HUES6 (cell line): ENCODE results near the gene RAD50.

Source experiments
- H3K27ac ChIP-seq: 2 replicates; pipeline ENCODE4 v1.7.0; 2013; ENCODE audit warnings: low read depth, mild to moderate bottlenecking, low read length, inconsistent platforms
- H3K27me3 ChIP-seq: 2 replicates; pipeline ENCODE4 v1.6.1; 2013; ENCODE audit warnings: low read length; ENCODE audit not compliant: control insufficient read depth, insufficient read depth
- H3K36me3 ChIP-seq: 2 replicates; pipeline ENCODE4 v1.6.1; 2013; ENCODE audit warnings: low read length; ENCODE audit not compliant: control insufficient read depth, insufficient read depth
- H3K4me1 ChIP-seq: 2 replicates; pipeline ENCODE4 v1.6.1; 2013; ENCODE audit warnings: low read length; ENCODE audit not compliant: control insufficient read depth, insufficient read depth
- H3K4me3 ChIP-seq: 2 replicates; pipeline ENCODE4 v1.5.1; 2013; ENCODE audit warnings: low read depth, low read length
- H3K9ac ChIP-seq: one replicate; pipeline ENCODE4 v1.6.1; 2013; ENCODE audit warnings: mild to moderate bottlenecking, low read length
- H3K9me3 ChIP-seq: 2 replicates; pipeline ENCODE4 v1.6.1; 2013; ENCODE audit warnings: low read depth, low read length; ENCODE audit not compliant: control insufficient read depth, insufficient read depth

RAD50 gene

GRCh38 chr5:132662004-132662401 lies 105.2 kb downstream of the RAD50 start:
- no peak overlapping the region for H3K27ac ChIP-seq
- H3K4me1 ChIP-seq, result peaks cover 5% of the 10 kb centered on the region; the same call in 1 of the 2 replicates
- no peak overlapping the region for H3K9ac ChIP-seq
- peaks cover 17% of the 10 kb centered on the region for H3K27me3 ChIP-seq
- no peaks in the 10 kb centered on the region for H3K36me3 ChIP-seq
- H3K4me3 ChIP-seq, result no peak overlapping the region
- no peaks in the 10 kb centered on the region for H3K9me3 ChIP-seq

- Histone ChIP-seq H3K9ac (no peak overlapping the region), H3K4me3 (no peak overlapping the region), H3K9me3 (no peaks in the 10 kb centered on the region), H3K27me3 (peaks cover 6% of the 10 kb centered on the region; the same call in 1 of the 2 replicates), H3K27ac (no peak overlapping the region), H3K4me1 (peaks cover 11% of the 10 kb centered on the region; the same call in 1 of the 2 replicates), H3K36me3 (no peaks in the 10 kb centered on the region)
Measured at GRCh38 chr5:132662925-132663770, 106.4 kb downstream of the RAD50 start.

- no peak overlapping the region for H3K9ac ChIP-seq
- H3K4me1 ChIP-seq, result peaks cover 14% of the 10 kb centered on the region; the same call in 1 of the 2 replicates
- no peak overlapping the region for H3K27ac ChIP-seq
- no peaks in the 10 kb centered on the region for H3K36me3 ChIP-seq
- 0 out of 2 replicates have a peak, but pooled peaks cover 3% of the 10 kb centered on the region for H3K27me3 ChIP-seq
- H3K4me3 ChIP-seq, result no peak overlapping the region
- H3K9me3 ChIP-seq, result no peaks in the 10 kb centered on the region
Measured at GRCh38 chr5:132663771-132664695, 107.3 kb downstream of the RAD50 start.

GRCh38 chr5:132664696-132665209 lies 108.0 kb downstream of the RAD50 start:
- Histone ChIP-seq H3K9ac (no peak overlapping the region), H3K4me3 (no peak overlapping the region), H3K4me1 (peaks cover 14% of the 10 kb centered on the region; the same call in 1 of the 2 replicates), H3K36me3 (no peaks in the 10 kb centered on the region), H3K9me3 (no peaks in the 10 kb centered on the region), H3K27ac (no peak overlapping the region), H3K27me3 (0 out of 2 replicates have a peak, but pooled peaks cover 3% of the 10 kb centered on the region)

GRCh38 chr5:132665574-132666080 lies 108.8 kb downstream of the RAD50 start:
- Histone ChIP-seq H3K27me3 (0 out of 2 replicates have a peak, but pooled peaks cover 3% of the 10 kb centered on the region), H3K27ac (no peak overlapping the region), H3K9ac (no peak overlapping the region), H3K4me3 (no peak overlapping the region), H3K4me1 (peaks cover 17% of the 10 kb centered on the region; the same call in 1 of the 2 replicates), H3K36me3 (no peaks in the 10 kb centered on the region), H3K9me3 (no peaks in the 10 kb centered on the region; the same call in 1 of the 2 replicates)

- Histone ChIP-seq H3K4me3 (no peak overlapping the region), H3K9me3 (peaks cover 5% of the 10 kb centered on the region; the same call in 1 of the 2 replicates), H3K36me3 (no peaks in the 10 kb centered on the region), H3K4me1 (peaks cover 17% of the 10 kb centered on the region; the same call in 1 of the 2 replicates), H3K27me3 (0 out of 2 replicates have a peak, but pooled peaks cover 3% of the 10 kb centered on the region), H3K9ac (no peak overlapping the region), H3K27ac (no peak overlapping the region)
Measured at GRCh38 chr5:132666310-132667123, 109.7 kb downstream of the RAD50 start.

- H3K9ac ChIP-seq, result no peak overlapping the region
- H3K4me1 ChIP-seq, result peaks cover 17% of the 10 kb centered on the region; the same call in 1 of the 2 replicates
- H3K27ac ChIP-seq, result no peak overlapping the region
- 0 out of 2 replicates have a peak, but pooled peaks cover 3% of the 10 kb centered on the region for H3K27me3 ChIP-seq
- no peak overlapping the region for H3K4me3 ChIP-seq
- peaks cover 5% of the 10 kb centered on the region; the same call in 1 of the 2 replicates for H3K9me3 ChIP-seq
- H3K36me3 ChIP-seq, result no peaks in the 10 kb centered on the region
Measured at GRCh38 chr5:132667309-132667708, 110.5 kb downstream of the RAD50 start.

- Histone ChIP-seq H3K27me3 (0 out of 2 replicates have a peak, but pooled peaks cover 3% of the 10 kb centered on the region), H3K9ac (no peak overlapping the region), H3K27ac (no peak overlapping the region), H3K9me3 (peaks cover 5% of the 10 kb centered on the region; the same call in 1 of the 2 replicates), H3K4me1 (peaks cover 17% of the 10 kb centered on the region; the same call in 1 of the 2 replicates), H3K4me3 (no peak overlapping the region), H3K36me3 (no peaks in the 10 kb centered on the region)
Measured at GRCh38 chr5:132667761-132668705, 111.3 kb downstream of the RAD50 start.
